Measurements from ENCODE around the gene SPATA46.

SPATA46 gene

GRCh38 chr1:162329826-162330225, 46.8 kb downstream of the SPATA46 start:
- CTCF ChIA-PET: no interaction called here
- TF ChIP-seq, protein P1, sequence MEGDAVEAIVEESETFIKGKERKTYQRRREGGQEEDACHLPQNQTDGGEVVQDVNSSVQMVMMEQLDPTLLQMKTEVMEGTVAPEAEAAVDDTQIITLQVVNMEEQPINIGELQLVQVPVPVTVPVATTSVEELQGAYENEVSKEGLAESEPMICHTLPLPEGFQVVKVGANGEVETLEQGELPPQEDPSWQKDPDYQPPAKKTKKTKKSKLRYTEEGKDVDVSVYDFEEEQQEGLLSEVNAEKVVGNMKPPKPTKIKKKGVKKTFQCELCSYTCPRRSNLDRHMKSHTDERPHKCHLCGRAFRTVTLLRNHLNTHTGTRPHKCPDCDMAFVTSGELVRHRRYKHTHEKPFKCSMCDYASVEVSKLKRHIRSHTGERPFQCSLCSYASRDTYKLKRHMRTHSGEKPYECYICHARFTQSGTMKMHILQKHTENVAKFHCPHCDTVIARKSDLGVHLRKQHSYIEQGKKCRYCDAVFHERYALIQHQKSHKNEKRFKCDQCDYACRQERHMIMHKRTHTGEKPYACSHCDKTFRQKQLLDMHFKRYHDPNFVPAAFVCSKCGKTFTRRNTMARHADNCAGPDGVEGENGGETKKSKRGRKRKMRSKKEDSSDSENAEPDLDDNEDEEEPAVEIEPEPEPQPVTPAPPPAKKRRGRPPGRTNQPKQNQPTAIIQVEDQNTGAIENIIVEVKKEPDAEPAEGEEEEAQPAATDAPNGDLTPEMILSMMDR (IDR thresholded peaks at IDR 0.05; ENCODE audit: control extremely low read depth, extremely low read depth, low read depth, missing control alignments): no peak
- POLR2A ChIA-PET: no interaction called here
- DNase-seq (ENCODE audit: extremely low spot score): no peak

GRCh38 chr1:162328512-162328911, 48.1 kb downstream of the SPATA46 start:
- TF ChIP-seq, protein P1 (IDR thresholded peaks at IDR 0.05; ENCODE audit: control extremely low read depth, extremely low read depth, low read depth, missing control alignments): no peak
- ChIA-PET POLR2A (no interaction called here), CTCF (interaction anchor here (0.7 to 1.0 kb wide), 2 partner anchors 10 to 49 kb away, joined by 3 read pairs; no protein-coding TSS in a partner anchor)
- no peak for DNase-seq (ENCODE audit: extremely low spot score)

DNA sequence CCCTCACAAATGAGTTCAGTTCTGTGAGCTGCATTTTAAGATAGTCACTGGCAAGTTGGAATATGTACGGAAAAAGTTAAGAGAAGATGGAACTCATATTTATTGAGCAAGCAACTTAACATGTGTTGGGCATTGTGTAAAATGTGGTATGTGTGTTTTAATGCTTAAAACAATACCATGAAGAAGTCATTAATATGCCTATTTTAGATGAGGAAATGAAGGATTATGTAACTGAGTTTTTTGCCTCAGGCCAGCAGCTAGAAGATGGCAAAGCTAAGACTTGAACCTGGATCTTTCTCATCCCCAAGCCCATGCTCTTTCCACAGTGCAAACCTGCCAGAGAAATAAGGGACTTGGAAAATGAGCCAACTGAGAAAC, 48.9 kb downstream of the SPATA46 start:
- TF ChIP-seq, protein P1 (IDR thresholded peaks at IDR 0.05; ENCODE audit: control extremely low read depth, extremely low read depth, low read depth, missing control alignments): no peak
- ChIA-PET POLR2A (no interaction called here), CTCF (interaction anchor here (1.0 to 1.6 kb wide), 2 partner anchors 10 to 48 kb away, joined by 3 read pairs; no protein-coding TSS in a partner anchor)
- DNase-seq (ENCODE audit: extremely low spot score): no peak

DNA sequence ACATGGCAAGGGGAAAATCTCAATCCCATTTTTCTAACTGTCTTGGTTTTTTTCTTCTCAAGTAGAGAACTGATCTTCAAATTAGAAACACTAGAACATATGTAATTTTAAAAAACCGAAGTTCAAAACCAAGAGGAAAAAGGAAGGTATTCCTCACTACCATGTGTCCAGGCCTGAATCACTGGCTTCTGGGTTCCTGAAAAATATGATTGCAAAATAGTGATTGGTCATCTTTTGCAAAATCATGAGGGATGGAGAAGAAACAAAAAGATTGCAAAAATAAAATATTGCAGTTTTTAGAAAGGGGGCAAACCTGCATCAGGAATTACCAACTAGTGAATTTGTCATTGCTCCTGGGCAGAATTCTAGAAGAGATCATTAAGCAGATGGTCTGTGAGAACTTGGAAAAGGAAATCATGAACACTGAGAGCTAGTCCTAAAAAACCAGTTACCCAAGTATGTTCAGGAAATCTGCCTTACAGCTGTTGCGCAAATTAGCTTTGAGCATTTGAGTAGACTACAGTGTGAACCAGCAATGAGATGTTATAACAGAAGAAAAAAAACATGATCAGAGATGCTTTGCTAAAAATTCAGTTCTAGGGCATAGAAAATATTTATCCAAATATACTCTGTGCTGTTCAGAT, 49.4 kb downstream of the SPATA46 start:
- ChIA-PET CTCF (interaction anchor here (1.0 to 1.6 kb wide), 2 partner anchors 11 to 48 kb away, joined by 3 read pairs; no protein-coding TSS in a partner anchor), POLR2A (no interaction called here)
- DNase-seq (ENCODE audit: extremely low spot score): no peak
- TF ChIP-seq, protein P1 (IDR thresholded peaks at IDR 0.05; ENCODE audit: control extremely low read depth, extremely low read depth, low read depth, missing control alignments): no peak

DNA sequence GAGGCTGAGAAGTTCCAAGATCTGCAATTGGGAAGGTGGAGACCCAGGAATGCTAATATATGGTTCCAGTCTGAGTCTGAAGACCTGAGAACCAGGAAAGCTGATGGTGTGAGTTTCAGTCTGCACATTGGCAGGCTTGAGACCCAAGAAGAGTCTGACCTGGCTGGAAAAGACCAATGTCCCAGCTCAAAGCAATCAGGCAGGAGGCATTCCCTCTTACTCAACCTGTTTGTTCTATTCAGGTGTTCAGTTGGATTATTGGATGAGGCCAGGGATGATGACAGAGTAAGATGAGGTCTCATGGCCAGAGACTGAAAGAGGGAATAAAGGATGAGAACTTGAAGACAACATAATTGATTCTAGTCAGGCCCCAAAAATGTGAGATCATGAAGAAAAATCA, 50.1 kb downstream of the SPATA46 start:
- ChIA-PET POLR2A (no interaction called here), CTCF (interaction anchor here (1.6 kb wide), 1 partner anchor 12 kb away, joined by 3 read pairs; no protein-coding TSS in a partner anchor)
- no peak for DNase-seq (ENCODE audit: extremely low spot score)
- TF ChIP-seq, protein P1 (IDR thresholded peaks at IDR 0.05; ENCODE audit: control extremely low read depth, extremely low read depth, low read depth, missing control alignments): no peak

- DNase-seq (ENCODE audit: extremely low spot score): no peak
- TF ChIP-seq, protein P1 (IDR thresholded peaks at IDR 0.05; ENCODE audit: control extremely low read depth, extremely low read depth, low read depth, missing control alignments): no peak
- ChIA-PET POLR2A (no interaction called here), CTCF (no interaction called here)
Measured at GRCh38 chr1:162324396-162324795, 52.3 kb downstream of the SPATA46 start.

All from GM10248 (cell line).